IPS-15b (cell line): ENCODE data around the gene ZHX3.

Experiments
- H3K27me3 ChIP-seq: one replicate; pipeline ENCODE4 v1.6.1; 2013; ENCODE audit warnings: low read length; ENCODE audit not compliant: control insufficient read depth, insufficient read depth
- H3K36me3 ChIP-seq: one replicate; pipeline ENCODE4 v1.6.1; 2013; ENCODE audit warnings: low read length; ENCODE audit not compliant: control insufficient read depth, insufficient read depth
- H3K4me1 ChIP-seq: one replicate; pipeline ENCODE4 v1.6.1; 2013; ENCODE audit warnings: mild to moderate bottlenecking, low read length; ENCODE audit not compliant: control insufficient read depth, insufficient read depth
- H3K4me3 ChIP-seq: one replicate; pipeline ENCODE4 v1.5.1; 2013; ENCODE audit warnings: low read depth, low read length
- H3K9ac ChIP-seq: one replicate; pipeline ENCODE4 v1.6.1; 2013; ENCODE audit warnings: low read depth, mild to moderate bottlenecking, low read length
- H3K9me3 ChIP-seq: one replicate; pipeline ENCODE4 v1.6.1; 2013; ENCODE audit warnings: mild to moderate bottlenecking, low read length; ENCODE audit not compliant: control insufficient read depth, insufficient read depth

ZHX3 gene

DNA sequence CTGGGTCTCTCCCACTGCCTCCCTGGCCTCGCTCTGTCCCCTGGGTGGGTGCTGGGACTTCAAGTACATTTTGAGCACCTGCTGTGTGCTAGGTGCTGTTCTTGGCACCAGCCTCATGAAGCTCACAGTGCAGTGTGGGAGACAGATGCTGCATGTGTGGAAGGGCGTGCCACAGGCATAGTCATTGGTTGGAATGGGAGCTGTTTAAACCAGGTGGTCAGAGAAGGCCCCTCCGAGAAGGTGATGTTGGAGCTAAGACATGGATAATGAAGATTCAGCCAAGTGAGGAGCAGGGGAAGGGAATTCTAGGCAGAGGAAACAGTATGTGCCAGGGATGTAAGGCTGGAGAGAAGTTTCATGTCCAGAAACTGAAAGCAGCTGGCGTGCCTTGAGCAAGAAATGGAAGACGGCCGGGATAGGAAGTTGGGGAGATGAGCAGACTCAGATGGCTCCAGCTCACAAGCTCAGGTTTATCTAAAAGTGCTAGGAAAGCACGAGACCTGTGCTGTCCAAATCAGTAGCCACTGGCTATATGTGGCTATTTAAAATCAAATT is 33.0 kb upstream of the ZHX3 start:
- H3K27me3 ChIP-seq = no peaks in the 10 kb centered on the region
- H3K36me3 ChIP-seq = no peaks in the 10 kb centered on the region
- no peak overlapping the region for H3K9ac ChIP-seq
- H3K9me3 ChIP-seq = no peaks in the 10 kb centered on the region
- H3K4me1 ChIP-seq = no peaks in the 10 kb centered on the region
- no peak overlapping the region for H3K4me3 ChIP-seq

DNA sequence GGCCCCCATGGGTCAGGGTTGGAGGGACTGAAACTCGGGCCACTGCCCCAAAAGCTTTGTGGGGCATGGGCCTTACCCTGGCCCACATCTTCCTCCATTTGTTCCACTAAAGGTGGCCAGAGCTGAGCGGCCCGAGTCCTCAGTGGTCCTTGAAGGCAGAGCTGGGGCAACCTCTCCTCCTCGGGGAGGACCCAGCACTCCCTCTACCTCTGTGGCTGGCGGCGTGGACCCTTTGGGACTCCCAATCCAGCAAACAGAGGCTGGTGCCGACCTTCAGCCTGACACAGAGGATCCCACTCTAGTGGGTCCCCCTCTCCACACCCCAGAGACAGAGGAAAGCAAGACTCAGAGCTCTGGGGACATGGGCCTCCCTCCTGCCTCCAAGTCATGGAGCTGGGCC is 32.4 kb upstream of the ZHX3 start:
- no peaks in the 10 kb centered on the region for H3K9me3 ChIP-seq
- H3K9ac ChIP-seq = no peak overlapping the region
- no peaks in the 10 kb centered on the region for H3K27me3 ChIP-seq
- no peak overlapping the region for H3K4me3 ChIP-seq
- no peaks in the 10 kb centered on the region for H3K36me3 ChIP-seq
- H3K4me1 ChIP-seq = no peaks in the 10 kb centered on the region

DNA sequence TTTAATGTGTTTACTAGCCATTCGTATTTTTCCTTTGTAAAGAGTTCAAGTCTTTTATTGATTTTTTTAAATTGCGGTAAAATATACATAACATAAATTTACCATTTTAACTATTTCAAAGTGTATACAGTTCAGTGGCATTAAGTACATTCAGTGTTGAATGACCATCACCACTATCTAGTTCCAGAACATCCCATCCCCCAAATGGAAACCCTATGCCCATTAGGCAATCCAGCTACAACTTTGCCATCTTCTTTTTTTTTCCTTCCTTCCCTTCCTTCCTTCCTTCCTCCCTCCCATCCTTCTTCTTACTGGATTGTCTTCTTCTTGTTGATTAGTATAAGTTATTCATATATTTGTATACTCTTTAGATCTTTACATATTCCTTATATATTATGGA is 31.7 kb upstream of the ZHX3 start:
- Histone ChIP-seq H3K27me3 (no peaks in the 10 kb centered on the region), H3K9me3 (no peaks in the 10 kb centered on the region), H3K4me1 (no peaks in the 10 kb centered on the region), H3K9ac (no peak overlapping the region), H3K36me3 (no peaks in the 10 kb centered on the region), H3K4me3 (no peak overlapping the region)

DNA sequence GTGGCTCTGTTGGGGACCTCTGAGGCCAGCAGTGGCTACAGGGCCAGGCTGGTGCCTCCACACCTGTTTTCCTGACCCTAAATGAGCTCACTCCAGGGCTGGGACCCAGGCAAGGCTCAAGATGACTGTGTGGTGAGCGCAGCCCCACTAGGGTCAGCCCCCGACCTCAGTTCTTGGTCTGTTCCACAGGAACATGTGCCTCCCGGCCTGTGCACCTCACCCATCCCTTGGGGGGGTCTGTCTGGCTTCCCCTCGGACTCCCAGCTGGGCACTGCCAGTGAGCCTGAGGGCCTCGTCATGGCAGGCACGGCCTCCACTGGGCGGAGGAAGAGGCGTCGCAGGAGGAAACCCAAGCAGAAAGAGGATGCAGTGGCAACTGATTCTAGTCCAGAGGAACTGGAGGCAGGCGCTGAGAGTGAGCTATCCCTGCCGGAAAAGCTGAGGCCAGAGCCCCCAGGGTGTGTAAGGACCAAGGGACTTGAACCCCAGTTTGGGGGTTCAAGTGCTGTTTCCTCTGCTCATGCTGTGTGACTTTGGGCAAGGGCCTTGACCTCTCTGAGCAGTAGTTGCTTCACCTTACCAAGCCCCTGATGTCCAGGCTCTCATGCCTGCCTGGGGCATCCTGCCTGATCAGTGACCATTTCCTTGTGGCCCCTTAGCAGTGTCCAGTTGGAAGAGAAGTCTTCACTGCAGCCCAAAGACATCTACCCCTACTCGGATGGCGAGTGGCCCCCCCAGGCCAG is 31.1 kb upstream of the ZHX3 start:
- Histone ChIP-seq H3K9ac (no peak overlapping the region), H3K27me3 (no peaks in the 10 kb centered on the region), H3K9me3 (no peaks in the 10 kb centered on the region), H3K4me1 (no peaks in the 10 kb centered on the region), H3K36me3 (no peaks in the 10 kb centered on the region), H3K4me3 (no peak overlapping the region)

DNA sequence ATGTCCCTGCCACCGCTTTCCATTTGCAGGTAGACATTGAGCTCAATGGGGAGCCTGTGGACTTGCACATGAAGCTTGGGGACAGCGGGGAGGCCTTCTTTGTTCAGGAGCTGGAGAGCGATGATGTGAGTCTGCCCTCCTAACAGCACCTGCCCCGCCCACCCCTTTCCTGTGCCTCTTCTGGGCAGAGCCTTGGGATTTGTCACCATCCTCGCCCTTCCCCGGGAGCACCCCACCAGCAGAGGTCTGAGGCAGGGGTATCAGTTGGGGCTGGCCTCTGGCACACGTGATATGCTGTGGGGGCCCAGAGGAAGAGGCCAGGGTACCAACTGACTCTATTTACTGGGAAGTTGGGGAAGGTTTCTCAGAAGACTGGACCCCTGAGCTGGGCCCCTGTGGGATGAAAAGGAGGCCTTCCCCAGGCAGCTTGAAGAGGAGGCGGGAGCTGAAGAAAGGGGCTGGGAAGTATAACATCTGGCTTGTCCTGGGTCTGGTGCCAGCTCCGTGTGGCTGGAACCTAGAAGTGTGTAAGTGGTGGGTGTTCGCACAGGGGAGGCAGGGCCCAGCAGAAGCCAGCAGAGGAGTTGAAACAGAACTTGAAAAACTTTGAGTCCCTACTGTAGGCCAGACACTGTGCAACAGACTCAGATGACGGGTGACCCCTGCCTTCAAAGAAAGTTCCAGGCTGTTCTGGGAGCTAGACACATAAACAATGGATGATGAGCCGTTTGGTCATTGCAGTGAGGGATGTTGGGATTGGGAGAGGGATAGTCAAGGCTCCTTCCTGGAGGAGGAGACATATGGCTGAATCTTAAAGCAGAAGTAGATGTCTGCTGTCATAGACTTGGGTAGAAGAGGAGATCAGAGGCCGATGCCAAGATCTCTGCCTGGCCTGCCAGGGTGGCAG is 30.2 kb upstream of the ZHX3 start:
- no peaks in the 10 kb centered on the region for H3K9me3 ChIP-seq
- no peaks in the 10 kb centered on the region for H3K36me3 ChIP-seq
- H3K9ac ChIP-seq = no peak overlapping the region
- no peaks in the 10 kb centered on the region for H3K4me1 ChIP-seq
- H3K27me3 ChIP-seq = no peaks in the 10 kb centered on the region
- H3K4me3 ChIP-seq = no peak overlapping the region

DNA sequence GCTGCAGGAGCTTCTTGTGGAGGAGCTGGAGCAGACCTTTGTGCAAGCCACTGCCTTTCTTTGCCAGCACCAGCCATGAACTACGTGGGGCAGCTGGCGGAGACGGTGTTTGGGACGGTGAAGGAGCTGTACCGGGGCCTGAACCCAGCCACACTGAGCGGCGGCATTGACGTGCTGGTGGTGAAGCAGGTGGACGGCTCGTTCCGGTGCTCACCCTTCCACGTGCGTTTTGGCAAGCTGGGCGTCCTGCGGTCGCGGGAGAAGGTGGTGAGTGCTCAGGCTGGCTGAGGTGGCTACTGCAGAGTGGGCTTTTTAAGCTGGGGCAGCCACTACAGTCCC is 28.2 kb upstream of the ZHX3 start:
- no peak overlapping the region for H3K9ac ChIP-seq
- no peak overlapping the region for H3K4me3 ChIP-seq
- no peaks in the 10 kb centered on the region for H3K27me3 ChIP-seq
- peaks cover 4% of the 10 kb centered on the region for H3K4me1 ChIP-seq
- H3K9me3 ChIP-seq = no peaks in the 10 kb centered on the region
- no peaks in the 10 kb centered on the region for H3K36me3 ChIP-seq

DNA sequence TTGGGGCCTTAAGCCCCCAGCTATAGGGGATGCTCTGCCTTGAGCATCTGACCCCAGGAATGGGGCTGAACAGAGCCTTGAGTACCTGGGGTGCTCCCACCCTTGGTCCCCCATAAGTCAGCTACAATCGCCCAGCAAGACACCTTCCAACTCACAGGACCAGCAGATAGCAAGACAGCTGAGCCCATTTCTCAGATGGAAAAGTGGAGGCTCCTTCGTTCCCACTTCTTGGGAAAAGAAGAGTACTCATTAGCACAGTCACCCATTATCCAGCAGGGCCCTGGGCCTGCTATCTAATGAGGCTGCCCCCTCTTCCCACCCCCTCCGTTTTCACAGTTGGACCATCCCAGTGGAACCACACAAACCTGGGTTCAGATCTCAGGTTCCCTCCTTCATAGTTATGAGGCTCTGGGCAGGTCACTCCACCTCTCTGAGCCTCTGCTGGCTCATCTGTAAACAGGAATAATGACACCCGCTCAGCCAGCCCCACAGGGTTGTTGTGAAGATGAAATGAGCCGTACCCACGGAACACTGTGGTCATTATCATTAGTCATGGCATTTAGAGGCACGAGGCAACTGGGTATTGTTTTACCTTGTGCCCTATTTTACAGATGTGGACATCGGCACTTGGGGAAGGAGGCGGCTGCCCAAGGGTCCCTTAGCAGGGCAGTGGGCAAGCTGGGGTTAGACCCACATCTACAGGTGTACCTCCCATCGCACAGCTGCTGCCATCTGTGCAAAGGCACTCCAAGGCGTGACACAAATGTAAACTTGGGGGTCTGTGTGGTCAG is 27.6 kb upstream of the ZHX3 start:
- H3K27me3 ChIP-seq = no peaks in the 10 kb centered on the region
- H3K36me3 ChIP-seq = no peaks in the 10 kb centered on the region
- no peak overlapping the region for H3K4me3 ChIP-seq
- no peak overlapping the region for H3K9ac ChIP-seq
- H3K4me1 ChIP-seq = peaks cover 4% of the 10 kb centered on the region
- no peaks in the 10 kb centered on the region for H3K9me3 ChIP-seq

DNA sequence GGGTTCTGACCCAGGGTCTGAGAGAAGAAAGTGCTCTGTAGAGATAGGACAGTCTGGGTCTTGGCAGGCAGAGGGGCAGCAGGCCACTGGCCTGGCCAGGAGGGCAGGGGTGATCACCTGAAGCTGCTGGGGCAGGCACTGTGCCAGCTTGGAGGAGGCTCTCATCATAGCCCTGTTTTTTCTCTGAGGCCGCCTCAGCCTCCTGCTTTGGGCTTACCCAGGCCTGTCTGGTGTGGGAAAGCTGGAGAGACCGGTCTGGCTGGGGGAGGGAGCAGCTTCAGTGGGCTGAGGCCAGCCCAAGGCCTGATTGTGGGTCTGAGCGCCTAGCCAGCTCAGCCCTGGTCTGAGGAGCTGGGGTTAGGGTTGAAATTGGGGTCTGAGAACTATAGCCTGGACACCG is 26.9 kb upstream of the ZHX3 start:
- Histone ChIP-seq H3K9me3 (no peaks in the 10 kb centered on the region), H3K4me1 (peaks cover 6% of the 10 kb centered on the region), H3K27me3 (peaks cover 2% of the 10 kb centered on the region), H3K9ac (no peak overlapping the region), H3K4me3 (no peak overlapping the region), H3K36me3 (no peaks in the 10 kb centered on the region)

DNA sequence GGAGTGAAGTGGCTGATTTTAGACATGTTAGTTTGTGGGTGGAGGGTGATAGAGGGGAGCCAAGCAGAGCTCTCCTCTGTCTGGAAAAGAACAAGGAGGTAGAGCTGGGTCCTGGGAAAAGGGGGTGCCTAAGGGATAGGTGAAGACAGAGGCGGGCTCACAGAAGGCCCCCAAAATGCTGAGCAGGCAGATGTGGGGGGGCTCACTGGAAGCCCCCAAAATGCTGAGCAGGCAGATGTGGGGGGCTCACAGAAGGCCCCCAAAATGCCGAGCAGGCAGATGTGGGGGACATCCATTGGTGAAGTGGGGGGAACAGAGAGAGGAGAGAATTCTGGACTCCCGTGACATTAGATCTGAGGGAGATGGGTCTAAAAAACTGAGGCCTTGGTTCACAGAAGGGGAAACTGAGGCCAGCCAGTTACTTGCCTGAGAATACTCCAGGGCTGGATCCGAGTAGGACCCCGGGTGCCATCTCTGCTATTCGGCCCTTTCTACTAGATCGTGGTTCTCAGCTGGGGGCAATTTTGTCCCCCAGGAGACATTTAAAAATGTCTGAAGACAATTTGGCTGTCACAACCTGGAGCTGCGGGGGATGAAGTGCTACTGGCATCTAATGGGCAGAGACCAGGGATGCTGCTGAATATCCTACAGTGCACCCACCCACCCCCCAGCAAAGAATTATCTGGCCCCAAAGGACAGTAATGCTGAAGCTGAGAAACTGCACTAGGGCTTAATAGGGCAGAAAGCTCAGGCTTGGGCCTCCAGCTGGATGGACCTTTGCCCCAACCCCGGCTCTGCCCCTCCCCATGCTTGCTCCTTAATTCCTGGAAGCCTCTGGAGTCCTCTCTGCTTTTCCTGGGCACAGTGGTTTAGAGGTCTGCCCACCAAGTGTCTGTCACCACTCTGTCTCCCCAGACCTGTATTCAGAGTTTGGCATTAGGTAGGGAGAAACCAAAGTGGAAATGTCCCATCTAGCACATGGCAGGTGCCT is 25.2 kb upstream of the ZHX3 start:
- Histone ChIP-seq H3K27me3 (peaks cover 8% of the 10 kb centered on the region), H3K4me3 (no peak overlapping the region), H3K4me1 (peaks cover 8% of the 10 kb centered on the region), H3K9me3 (no peaks in the 10 kb centered on the region), H3K9ac (no peak overlapping the region), H3K36me3 (no peaks in the 10 kb centered on the region)

DNA sequence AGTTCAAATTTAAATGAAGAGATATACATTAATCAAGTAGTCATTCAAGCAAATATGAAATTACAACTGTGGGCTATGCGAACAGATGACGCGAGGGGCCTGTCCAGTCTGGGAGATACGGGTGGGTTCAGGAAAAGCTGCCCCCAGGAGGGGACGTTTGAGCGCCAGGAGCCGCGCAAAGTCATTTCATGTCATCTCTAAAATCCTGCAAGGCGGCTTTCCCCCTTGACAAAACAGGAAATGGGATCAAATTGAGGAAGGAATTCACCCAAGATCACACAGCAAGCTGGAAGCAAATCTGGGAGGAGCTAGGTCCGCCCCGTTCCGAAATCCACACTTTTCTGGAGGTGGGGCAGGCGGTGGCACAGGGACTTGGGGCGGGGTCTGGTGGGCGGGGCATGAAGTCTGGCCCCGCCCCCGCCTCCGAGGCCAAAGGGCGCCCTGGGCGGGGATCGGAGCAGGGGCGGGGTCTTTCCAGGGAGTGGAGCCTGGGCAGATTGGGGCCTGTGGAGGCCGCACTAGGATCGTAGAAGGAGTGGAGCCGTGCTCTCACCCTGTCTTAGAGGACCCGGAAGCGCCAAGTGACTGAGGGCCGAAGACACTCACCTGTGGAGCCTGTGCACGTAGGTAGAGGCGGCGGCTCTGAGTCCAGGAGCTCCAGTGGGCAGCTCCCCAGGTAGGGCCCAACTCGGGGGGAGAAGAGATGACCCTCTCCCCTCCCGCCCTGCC is 23.0 kb upstream of the ZHX3 start, which contains the start of gene LPIN3:
Gene LPIN3 (plus strand): TSS at position 495 of the 729 bp plus-strand sequence. CDS start 4,983 bp downstream, outside the sequence.
- Histone ChIP-seq H3K9me3 (no peaks in the 10 kb centered on the region), H3K36me3 (no peaks in the 10 kb centered on the region), H3K4me1 (peaks cover 8% of the 10 kb centered on the region), H3K9ac (peak within 1 kb of the TSS; percentile 47), H3K4me3 (peak within 1 kb of the TSS; percentile 60), H3K27me3 (peaks cover 8% of the 10 kb centered on the region)
